ENCODE measurements around the gene TBR1. TPM values are rescaled to one million over a fixed set of nuclear protein-coding genes. Genes with fewer than 3 reads are reported as not detected.

Gene TBR1
- total and polyA plus RNA-seq, 2 of the 4 experiments (the other 2 are of a cell fraction) = not detected

- Histone ChIP-seq H2BK15ac (ENCODE audit: low read depth, low read length) (no peak overlapping the region), H4K5ac (ENCODE audit: low read depth, low read length) (no peak overlapping the region), H4K91ac (ENCODE audit: insufficient read depth, low read depth, low read length) (no peak overlapping the region), H3K27me3 (ENCODE audit: control insufficient read depth, insufficient read depth, low read length) (peaks cover 66% of the 10 kb centered on the region), H2AFZ (replicated peaks; ENCODE audit: low read length, poor library complexity) (peak overlapping the region; percentile 54), H3K9ac (ENCODE audit: low read depth, low read length) (no peak overlapping the region), H2BK120ac (ENCODE audit: low read depth, low read length) (no peak overlapping the region), H3K18ac (ENCODE audit: low read depth, low read length) (no peak overlapping the region), H2AK9ac (replicated peaks; ENCODE audit: low read depth, low read length, poor library complexity) (no peak overlapping the region), H3K4ac (ENCODE audit: low read depth, low read length) (no peak overlapping the region), H3K9me1 (ENCODE audit: insufficient read depth, low read length) (no peaks in the 10 kb centered on the region; the same call in 1 of the 2 replicates), H2AK5ac (ENCODE audit: low read depth, low read length) (no peak overlapping the region), H3K23ac (ENCODE audit: low read depth, low read length) (peak overlapping the region; percentile 40; the same call in 1 of the 2 replicates), H4K20me1 (ENCODE audit: insufficient read depth, low read length) (peaks cover 8% of the 10 kb centered on the region; the same call in 1 of the 2 replicates), H3K4me3 (ENCODE audit: insufficient read depth, low read depth, low read length) (no peak overlapping the region), H3K4me1 (ENCODE audit: control insufficient read depth, insufficient read depth, low read length) (peaks cover 4% of the 10 kb centered on the region), H3K9me3 (ENCODE audit: control insufficient read depth, insufficient read depth, low read length) (peaks cover 6% of the 10 kb centered on the region), H3K56ac (ENCODE audit: extremely low read depth, insufficient read depth, low read length) (no peak overlapping the region), H3K27ac (ENCODE audit: insufficient read depth, low read length) (no peak overlapping the region), H3K4me2 (ENCODE audit: low read depth, low read length) (peak overlapping the region; percentile 19; the same call in 1 of the 2 replicates), H3K14ac (replicated peaks; ENCODE audit: low read depth, low read length) (no peak overlapping the region), H4K8ac (ENCODE audit: low read depth in 2 of 2, low read length in 2 of 2) (no peak overlapping the region), H2BK5ac (ENCODE audit: low read depth, low read length, poor library complexity, severe bottlenecking) (no peak overlapping the region), H3K79me1 (ENCODE audit: low read depth in 1 of 2, low read length in 2 of 2) (no peaks in the 10 kb centered on the region), H3K36me3 (ENCODE audit: control insufficient read depth, insufficient read depth, low read length) (no peaks in the 10 kb centered on the region), H2BK20ac (ENCODE audit: low read depth, low read length) (no peak overlapping the region)
- TF ChIP-seq BHLHE40 (IDR thresholded peaks at IDR 0.05; ENCODE audit: low read depth, low read length) (no peak), FOS (IDR thresholded peaks at IDR 0.05; ENCODE audit: low read depth, low read length) (no peak), MAZ (IDR thresholded peaks at IDR 0.05; ENCODE audit: borderline replicate concordance, low read depth, low read length) (no peak), CEBPB (IDR thresholded peaks at IDR 0.05; ENCODE audit: low read depth, low read length) (no peak), POLR2A (IDR thresholded peaks at IDR 0.05; ENCODE audit: low read depth, low read length) (no peak), MXI1 (IDR thresholded peaks at IDR 0.05; ENCODE audit: borderline replicate concordance, low read depth, low read length) (no peak), ELK1 (IDR thresholded peaks at IDR 0.05; ENCODE audit: borderline replicate concordance, low read depth, low read length) (no peak), SMC3 (IDR thresholded peaks at IDR 0.05; ENCODE audit: low read depth, low read length) (no peak), RCOR1 (IDR thresholded peaks at IDR 0.05; ENCODE audit: insufficient replicate concordance, low read length) (no peak), USF2 (IDR thresholded peaks at IDR 0.05; ENCODE audit: low read depth, low read length) (no peak)
- DNase-seq (no peak), ATAC-seq (ENCODE audit: low read depth) (no peak)
- in situ Hi-C loops (cut with MboI; ENCODE audit: low sequenced_read_pairs) (no loop called here), intact Hi-C loops (cut with micrococcal nuclease) (no loop called here), dilution Hi-C loops (cut with HindIII; ENCODE audit: low sequenced_read_pairs, unreplicated experiment) (no loop called here)
- ChIA-PET POLR2A (ENCODE audit: unreplicated experiment) (no interaction called here), CTCF (interaction anchor here (0.7 kb wide), 1 partner anchor 399 kb away, joined by 5 read pairs; no protein-coding TSS in a partner anchor)
- WGBS, 2 experiments (ENCODE audit: extremely low coverage in 2 of 2, insufficient read length in 1 of 2) = 5% methylated on average over 25 of the region's 41 CpGs; no CpG with 5 or more reads in 1 of the 2 experiments
- no TSS peak for BruUV-seq (replicated peaks)
Measured at GRCh38 chr2:161416708-161417437, 776 bp downstream of the TBR1 start.
